Endothelial cell of umbilical vein (primary cell): ENCODE measurements around the gene AGAP3. TPM values are rescaled to one million over a fixed set of nuclear protein-coding genes. Genes with fewer than 3 reads are reported as not detected.

ENCODE experiments used
- BruUV-seq: library from RNA; stranded (reverse); fragments of 400-500 nt; replicated peaks from 2 replicates; lab custom pipeline; 2021; lab: Mats Ljungman, UMichigan
- CTCF ChIA-PET: fragments of 300-600, 350-600 bp; sonication (Branson Sonifier 250); formaldehyde crosslinking; loops from one replicate; lab custom pipeline; 2021; ENCODE audit warnings: antibody characterized with exemption, inconsistent platforms; lab: Charles Lee
- POLR2A ChIA-PET: fragments of 300-600, 350-600 bp; sonication (Branson Sonifier 250); formaldehyde crosslinking; loops from one replicate; lab custom pipeline; 2021; ENCODE audit warnings: antibody characterized with exemption, inconsistent platforms; lab: Charles Lee
- DNase-seq: peaks from one replicate; pipeline ENCODE4 v3.0.0-alpha.2; 2011; ENCODE audit warnings: low read depth, low spot score
- FAIRE-seq: peaks from 2 replicates; lab custom pipeline; 2011; peaks lifted over from hg19 to GRCh38; lab: Jason Lieb, UNC
- H2AFZ ChIP-seq: 2 replicates; pipeline ENCODE4 v1.6.0; 2012; ENCODE audit warnings: low read depth, low read length, control low read depth, inconsistent platforms
- H3K27ac ChIP-seq: 2 replicates; pipeline ENCODE4 v1.5.1; 2011; ENCODE audit warnings: low read depth, mild to moderate bottlenecking, control low read depth, low read length, moderate library complexity; ENCODE audit not compliant: insufficient read depth
- H3K27me3 ChIP-seq, 2 experiments: 2 replicates each; pipeline versions ENCODE4 v1.6.0 to v1.6.1; 2011; ENCODE audit warnings: low read length in 2 of 2, mixed read lengths in 1 of 2; ENCODE audit not compliant: control insufficient read depth in 2 of 2, insufficient read depth in 2 of 2
- H3K36me3 ChIP-seq, 2 experiments: 2 replicates in 1 of 2; 3 replicates in 1 of 2; pipeline ENCODE4 v1.5.1; 2011; ENCODE audit warnings: low read length in 2 of 2, mild to moderate bottlenecking in 1 of 2, moderate library complexity in 1 of 2; ENCODE audit not compliant: control insufficient read depth in 2 of 2, insufficient read depth in 2 of 2; ENCODE audit errors: extremely low read depth in 1 of 2
- H3K4me1 ChIP-seq: 3 replicates; pipeline ENCODE4 v1.5.1; 2011; ENCODE audit warnings: mild to moderate bottlenecking, low read length; ENCODE audit not compliant: control insufficient read depth, insufficient read depth; ENCODE audit errors: extremely low read depth
- H3K4me2 ChIP-seq: 2 replicates; pipeline ENCODE4 v1.6.1; 2011; ENCODE audit warnings: low read length, control low read depth, mixed read lengths; ENCODE audit not compliant: insufficient read depth
- H3K4me3 ChIP-seq, 3 experiments: fragments of 200-600 bp in 1 of 3; sonication (generic), shearing (Covaris generic) in 1 of 3; replicated peaks in 1 of 3; 2 replicates each; pipeline ENCODE4 v1.5.1; 2011 to 2016; ENCODE audit warnings: control low read depth in 3 of 3, low read length in 3 of 3, mild to moderate bottlenecking in 2 of 3, inconsistent platforms in 1 of 3, low read depth in 1 of 3, moderate library complexity in 1 of 3; ENCODE audit not compliant: insufficient read depth in 1 of 3
- H3K79me2 ChIP-seq: 2 replicates; pipeline ENCODE4 v1.6.0; 2012; ENCODE audit warnings: low read length, inconsistent platforms; ENCODE audit not compliant: control insufficient read depth, insufficient read depth
- H3K9ac ChIP-seq: replicated peaks from 2 replicates; pipeline ENCODE3; 2011; ENCODE audit warnings: low read length, control low read depth; ENCODE audit not compliant: insufficient read depth; ENCODE audit errors: extremely low read depth
- H3K9me1 ChIP-seq: replicated peaks from 3 replicates; pipeline ENCODE4 v1.6.0; 2011; ENCODE audit warnings: mild to moderate bottlenecking, low read length; ENCODE audit not compliant: control insufficient read depth, insufficient read depth; ENCODE audit errors: extremely low read depth
- H3K9me3 ChIP-seq: replicated peaks from 2 replicates; pipeline ENCODE4 v1.5.1; 2012; ENCODE audit warnings: low read length, inconsistent platforms; ENCODE audit not compliant: control insufficient read depth, insufficient read depth
- H4K20me1 ChIP-seq: replicated peaks from 2 replicates; pipeline ENCODE3; 2011; ENCODE audit warnings: mild to moderate bottlenecking, low read length; ENCODE audit not compliant: control insufficient read depth, insufficient read depth; ENCODE audit errors: extremely low read depth
- EZH2 ChIP-seq: IDR thresholded peaks from 2 replicates; pipeline ENCODE4 v1.6.1; 2012; ENCODE audit warnings: borderline replicate concordance, low read depth, mild to moderate bottlenecking, moderate library complexity, low read length, inconsistent platforms; ENCODE audit not compliant: severe bottlenecking
- JUN ChIP-seq: IDR thresholded peaks from 2 replicates; pipeline ENCODE4 v1.6.1; 2011; ENCODE audit warnings: borderline replicate concordance, low read depth; ENCODE audit not compliant: insufficient read length, insufficient read depth
- MYC ChIP-seq: IDR thresholded peaks from one replicate; pipeline ENCODE4 v1.6.1; 2011; ENCODE audit warnings: mild to moderate bottlenecking, low read depth, low read length
- POLR2A ChIP-seq: IDR thresholded peaks from 2 replicates; pipeline ENCODE4 v1.6.1; 2012; ENCODE audit warnings: low read depth, mild to moderate bottlenecking, control low read depth, low read length
- POLR2AphosphoS5 ChIP-seq: IDR thresholded peaks from 2 replicates; pipeline ENCODE4 v1.6.1; 2012; ENCODE audit warnings: low read depth, mild to moderate bottlenecking, control low read depth, low read length, moderate library complexity; ENCODE audit not compliant: insufficient read depth
- dilution Hi-C: fragments of 300-500 bp; cut with MboI; formaldehyde crosslinking; loops from one replicate; pipeline ENCODE4 v1.15.0; 2019; ENCODE audit warnings: low sequenced_read_pairs; ENCODE audit not compliant: extremely low pct_ligation_motif_present
- intact Hi-C: fragments of 100-400 bp; cut with micrococcal nuclease; formaldehyde crosslinking; loops from one replicate; pipeline ENCODE4 v1.10.0; 2022
- polyA plus RNA-seq, 4 experiments: library from polyadenylated mRNA; depleted of rRNA in 3 of 4; stranded (reverse) in 3 of 4; unstranded in 1 of 4; fragments of >200 nt; gene quantifications; 2 replicates each; pipeline versions ENCODE4 v1.2.1 to v1.2.3, GENCODE V29; 2011 to 2012; ENCODE audit warnings: missing spikeins in 1 of 4
- total RNA-seq: library from RNA; stranded (reverse); gene quantifications from 2 replicates; pipeline ENCODE4 v1.2.3, GENCODE V29; 2021
- TF ChIP-seq, protein P1 (sequence below), 2 donors: IDR thresholded peaks; 1 replicate in 1 of 2; 2 replicates in 1 of 2; pipeline ENCODE4 v1.5.1; 2011; ENCODE audit warnings: low read length in 2 of 2, mild to moderate bottlenecking in 2 of 2, moderate library complexity in 2 of 2, control low read depth in 1 of 2, inconsistent platforms in 1 of 2, low read depth in 1 of 2; ENCODE audit not compliant: insufficient read depth in 1 of 2; ENCODE audit errors: extremely low read depth in 1 of 2

Gene AGAP3
- total and polyA plus RNA-seq, 2 donors (not counting 3 experiments of a cell fraction or from before 2014, with no cell fraction given), result 171 to 174 TPM

DNA sequence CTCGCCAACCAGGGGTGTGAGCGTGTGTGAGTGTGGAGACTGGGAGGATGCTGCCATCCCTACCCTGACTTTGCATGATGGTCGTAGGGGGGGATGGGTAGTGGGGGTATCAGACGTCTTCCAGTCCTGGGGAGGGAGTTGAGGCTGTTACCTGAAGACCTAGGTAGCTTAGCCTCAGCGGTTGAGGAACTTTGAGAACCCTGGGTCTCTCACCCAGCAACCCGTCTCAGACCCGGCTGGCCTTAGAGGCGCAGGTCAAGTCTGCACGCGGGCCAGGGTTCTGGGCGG, 24.2 kb upstream of the AGAP3 start:
- Histone ChIP-seq H4K20me1 (no peaks in the 10 kb centered on the region), H3K4me2 (no peak overlapping the region), H3K36me3 (peaks cover 6 to 28% of the 10 kb centered on the region in 2 experiments), H3K9me3 (no peaks in the 10 kb centered on the region), H2AFZ (no peak overlapping the region), H3K9ac (no peak overlapping the region), H3K27ac (no peak overlapping the region), H3K4me1 (peaks cover 27% of the 10 kb centered on the region), H3K27me3 (no peaks in the 10 kb centered on the region), H3K9me1 (no peaks in the 10 kb centered on the region), H3K79me2 (peaks cover 34% of the 10 kb centered on the region), H3K4me3 (no peak overlapping the region)
- BruUV-seq, result no TSS peak
- dilution Hi-C loops, result no loop called here
- DNase-seq (no peak), FAIRE-seq (no peak)
- TF ChIP-seq POLR2AphosphoS5, result no peak
- TF ChIP-seq, protein P1, sequence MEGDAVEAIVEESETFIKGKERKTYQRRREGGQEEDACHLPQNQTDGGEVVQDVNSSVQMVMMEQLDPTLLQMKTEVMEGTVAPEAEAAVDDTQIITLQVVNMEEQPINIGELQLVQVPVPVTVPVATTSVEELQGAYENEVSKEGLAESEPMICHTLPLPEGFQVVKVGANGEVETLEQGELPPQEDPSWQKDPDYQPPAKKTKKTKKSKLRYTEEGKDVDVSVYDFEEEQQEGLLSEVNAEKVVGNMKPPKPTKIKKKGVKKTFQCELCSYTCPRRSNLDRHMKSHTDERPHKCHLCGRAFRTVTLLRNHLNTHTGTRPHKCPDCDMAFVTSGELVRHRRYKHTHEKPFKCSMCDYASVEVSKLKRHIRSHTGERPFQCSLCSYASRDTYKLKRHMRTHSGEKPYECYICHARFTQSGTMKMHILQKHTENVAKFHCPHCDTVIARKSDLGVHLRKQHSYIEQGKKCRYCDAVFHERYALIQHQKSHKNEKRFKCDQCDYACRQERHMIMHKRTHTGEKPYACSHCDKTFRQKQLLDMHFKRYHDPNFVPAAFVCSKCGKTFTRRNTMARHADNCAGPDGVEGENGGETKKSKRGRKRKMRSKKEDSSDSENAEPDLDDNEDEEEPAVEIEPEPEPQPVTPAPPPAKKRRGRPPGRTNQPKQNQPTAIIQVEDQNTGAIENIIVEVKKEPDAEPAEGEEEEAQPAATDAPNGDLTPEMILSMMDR (IDR thresholded peaks at IDR 0.05; ENCODE audit: extremely low read depth in 1 of 2, insufficient read depth in 1 of 2, low read depth in 1 of 2, low read length in 2 of 2), result no peak
- TF ChIP-seq MYC, result no peak
- no peak for TF ChIP-seq JUN
- no peak for TF ChIP-seq POLR2A
- TF ChIP-seq EZH2, result no peak
- intact Hi-C loops, result no loop called here
- ChIA-PET CTCF (interaction anchor here (1.3 kb wide), 1 partner anchor 11 kb away, joined by 4 read pairs; no protein-coding TSS in a partner anchor), POLR2A (no interaction called here)
